ENCODE measurements around the gene KRT84.
"Not testable (repeated sequence)": the region's sequence is repeated elsewhere in the genome, so short reads cannot be mapped to it uniquely, and the experiment has no call there.

KRT84 gene

GRCh38 chr12:52411815-52412214, 26.4 kb upstream of the KRT84 start:
- DNase-seq, result no peak

DNA sequence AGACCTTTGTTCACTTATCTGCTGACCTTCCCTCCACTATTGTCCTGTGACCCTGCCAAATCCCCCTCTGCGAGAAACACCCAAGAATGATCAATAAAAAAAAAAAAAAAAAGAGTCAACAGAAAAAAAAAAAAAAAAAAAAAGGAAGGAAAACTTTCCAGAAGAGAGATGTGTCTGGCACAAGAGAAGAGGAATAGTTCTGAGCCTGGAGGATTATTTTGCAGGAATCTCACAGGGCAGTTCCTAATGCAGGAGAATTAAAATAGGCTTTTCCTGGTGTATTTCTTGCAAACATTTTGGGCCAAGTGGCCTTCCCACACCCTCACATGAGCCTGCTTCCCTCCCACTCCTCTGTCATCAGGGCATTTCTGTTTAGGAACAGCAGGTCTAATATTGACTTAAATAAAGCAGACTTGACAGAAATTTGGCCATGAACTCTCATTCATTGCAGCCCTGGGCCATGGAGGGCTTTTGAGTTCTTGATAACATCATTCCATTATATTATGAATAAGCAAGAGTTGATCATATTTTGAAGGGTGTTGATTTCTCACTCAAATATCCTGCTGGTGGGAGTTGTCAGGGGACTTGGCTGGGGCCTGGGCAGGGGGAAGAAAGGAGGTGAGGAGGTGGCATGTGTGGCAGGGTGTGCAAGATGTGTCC, 25.3 kb upstream of the KRT84 start:
- not testable (repeated sequence) for DNase-seq

DNA sequence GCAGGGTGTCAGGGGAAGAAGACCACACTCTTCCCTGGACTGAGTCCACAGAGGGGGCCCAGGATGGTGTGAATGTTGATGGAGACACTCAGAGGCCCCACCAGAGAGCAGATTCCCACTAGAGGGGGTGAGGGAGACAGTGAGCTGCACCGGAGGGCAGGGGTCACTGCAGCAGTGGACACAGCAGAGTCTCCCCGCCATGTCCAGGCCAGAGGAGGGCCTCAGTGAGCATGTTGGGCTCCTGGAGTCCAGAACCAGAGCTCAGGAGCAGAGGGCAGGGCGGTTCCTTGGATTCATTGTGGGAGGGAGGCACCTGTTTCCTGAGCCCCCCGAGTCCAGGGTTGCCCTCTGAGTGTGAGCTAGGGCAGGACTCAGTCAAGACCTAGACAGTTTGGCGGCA, 22.5 kb upstream of the KRT84 start:
- DNase-seq, result no peak

DNA sequence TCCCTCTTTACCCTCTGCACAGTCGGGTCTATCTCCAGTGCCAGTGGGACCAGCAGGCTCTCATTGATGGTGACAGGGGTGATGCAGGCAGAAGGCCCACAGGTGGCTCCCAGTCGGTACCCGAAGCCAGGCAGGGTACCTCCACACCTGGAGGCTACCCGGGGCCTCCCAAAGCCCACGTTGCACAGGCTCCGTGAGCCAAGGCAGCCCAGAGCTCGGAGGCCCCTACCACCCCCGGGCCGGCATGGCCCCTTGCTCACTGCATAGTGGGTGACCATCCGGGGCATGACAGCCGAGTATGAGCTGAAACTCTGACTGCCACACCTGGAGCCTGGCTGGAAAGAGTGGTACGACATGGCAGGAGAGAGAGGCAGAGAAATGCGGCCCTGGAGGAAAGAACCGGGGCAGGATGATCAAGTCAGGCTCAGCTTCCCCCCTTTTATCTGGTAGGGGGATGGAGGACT, 20.5 kb upstream of the KRT84 start, which contains the start of gene KRT82:
KRT82 (minus strand) TSS at position 414 of the 464 bp plus-strand sequence; CDS start at position 356, 58 bp downstream.
- DNase-seq, result no peak

- no peak for DNase-seq
Measured at GRCh38 chr12:52404951-52405350, 19.5 kb upstream of the KRT84 start.

GRCh38 chr12:52403561-52403960, 18.1 kb upstream of the KRT84 start:
- DNase-seq, result no peak

DNA sequence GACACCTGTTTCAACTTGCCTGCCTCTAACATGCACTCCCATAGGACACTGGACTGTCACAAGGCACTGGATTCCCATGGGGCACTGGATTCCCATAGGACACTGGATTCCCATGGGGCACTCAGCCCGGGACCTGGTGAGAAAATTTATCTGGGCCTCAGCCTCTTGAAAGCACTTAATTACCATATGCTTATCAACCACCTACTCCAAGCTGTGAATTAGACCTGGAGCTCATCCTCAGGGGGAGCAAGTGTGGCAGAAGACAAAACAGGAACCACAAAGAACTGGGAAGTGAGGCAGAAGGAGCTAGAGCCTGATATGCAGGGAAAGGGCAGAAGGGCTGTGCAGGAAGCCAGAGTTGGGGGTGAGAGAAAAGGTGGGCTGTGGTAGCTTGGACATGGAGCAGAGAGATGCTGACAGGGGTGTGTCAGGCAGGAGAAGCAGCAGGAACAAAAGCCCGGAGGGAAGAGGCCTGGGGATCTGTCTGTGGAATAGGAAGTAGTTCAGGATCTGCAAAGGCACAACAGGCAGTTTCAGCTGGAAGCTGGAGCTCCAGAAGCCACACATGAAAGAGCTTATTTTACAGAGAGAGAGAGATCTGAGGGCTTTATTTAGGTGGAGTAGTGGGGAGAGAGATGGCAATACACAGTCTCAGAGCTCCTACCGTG, 17.6 kb upstream of the KRT84 start:
- DNase-seq, result no peak

DNA sequence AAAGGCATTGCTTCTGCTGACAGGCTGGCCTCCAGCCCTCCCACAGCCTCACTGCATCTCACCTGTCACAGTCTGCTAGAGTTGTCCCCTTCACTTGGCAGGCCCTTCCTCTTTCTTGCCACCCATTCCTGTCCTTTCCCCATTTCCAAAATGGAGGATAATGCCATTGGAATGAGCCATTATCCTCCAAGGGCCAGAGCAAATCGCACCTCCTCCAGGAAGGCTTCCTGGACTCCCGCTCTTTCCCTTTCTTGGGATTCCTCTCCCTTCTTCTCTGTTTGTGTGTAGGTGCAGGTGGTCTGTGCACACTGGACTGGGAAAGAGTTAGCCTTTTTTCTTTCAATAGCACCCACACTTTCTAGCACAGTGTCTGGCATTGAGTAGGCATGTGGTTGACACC, 16.9 kb upstream of the KRT84 start:
- no peak for DNase-seq

DNA sequence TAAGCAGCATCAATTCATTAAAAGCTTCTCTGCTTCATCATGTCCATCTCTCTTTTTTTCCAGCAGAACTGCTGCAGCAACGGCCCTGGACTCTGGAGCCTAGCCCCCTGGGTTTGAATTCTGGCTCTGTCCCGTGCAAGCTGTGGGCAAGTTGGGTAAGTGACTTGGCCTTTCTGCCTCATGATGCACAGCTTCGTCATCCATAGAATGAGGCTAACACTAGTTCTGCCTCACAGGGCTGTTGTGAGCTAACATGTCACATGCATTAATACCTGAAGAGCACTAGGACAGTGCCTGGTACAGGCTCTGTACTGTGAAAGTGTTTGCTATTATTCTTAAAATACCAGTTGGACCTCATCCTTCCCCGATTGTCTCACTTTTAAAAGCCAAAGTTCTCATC, 16.5 kb upstream of the KRT84 start:
- no peak for DNase-seq

DNA sequence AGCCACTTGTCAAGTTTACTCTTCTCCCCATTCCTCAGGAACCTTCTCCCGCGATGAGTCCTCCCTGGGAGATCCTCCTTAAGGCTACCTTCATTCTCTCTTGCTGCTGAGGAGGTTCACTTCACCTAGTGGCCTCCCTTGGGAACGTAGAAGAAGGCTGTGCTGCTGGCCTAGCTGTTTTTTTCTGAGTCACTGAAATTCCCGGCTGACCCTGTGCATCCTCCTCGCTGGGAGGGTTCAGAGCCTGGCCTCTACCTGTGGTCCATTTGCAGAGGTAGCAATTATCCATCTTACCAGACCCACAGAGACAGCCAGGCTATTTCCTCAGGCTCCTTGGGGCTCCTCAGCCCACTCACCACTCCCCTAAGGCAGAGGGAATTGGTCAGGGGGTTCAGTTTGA, 16.1 kb upstream of the KRT84 start:
- no peak for DNase-seq

DNA sequence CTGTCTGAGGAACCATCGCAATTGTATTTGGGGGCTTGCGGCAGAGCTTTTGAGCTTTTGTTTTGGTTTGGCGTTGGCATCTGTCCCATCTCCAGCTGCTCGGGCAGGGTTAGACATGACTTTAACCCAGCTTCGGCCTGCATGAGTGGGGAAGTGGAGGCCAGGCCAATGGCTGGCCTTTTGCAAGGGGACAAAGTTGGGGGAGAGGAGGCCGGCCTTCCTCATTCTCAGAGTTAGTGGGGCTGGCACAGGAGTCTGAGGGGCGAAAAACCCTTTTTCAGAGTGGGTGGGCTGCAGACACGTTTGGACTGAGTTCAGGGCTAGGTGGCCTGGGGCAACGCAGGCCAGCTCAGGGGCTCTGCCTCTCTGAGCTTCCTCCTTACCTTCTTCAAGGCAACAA, 15.5 kb upstream of the KRT84 start:
- DNase-seq, result no peak

GRCh38 chr12:52399756-52400155, 14.3 kb upstream of the KRT84 start:
- no peak for DNase-seq

DNA sequence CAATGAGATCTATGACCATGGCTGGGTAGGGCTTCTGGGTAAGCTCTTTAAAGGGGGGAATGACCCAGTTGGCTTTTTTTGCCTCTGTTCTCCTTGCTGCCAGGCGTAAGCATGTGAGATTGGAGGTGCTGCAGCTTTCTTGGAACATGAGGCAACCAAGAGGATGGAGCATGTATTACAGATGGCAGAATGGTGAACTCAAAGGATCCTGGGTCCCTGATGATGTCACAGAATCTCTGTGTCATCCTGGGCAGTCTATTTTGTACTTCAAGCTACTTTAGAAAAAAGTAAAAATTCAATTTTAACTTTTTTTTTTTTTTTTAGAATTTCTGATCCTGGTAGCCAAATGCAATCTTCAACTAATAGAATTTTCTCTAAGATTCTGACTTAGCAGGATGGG, 12.7 kb upstream of the KRT84 start:
- DNase-seq, result no peak

DNA sequence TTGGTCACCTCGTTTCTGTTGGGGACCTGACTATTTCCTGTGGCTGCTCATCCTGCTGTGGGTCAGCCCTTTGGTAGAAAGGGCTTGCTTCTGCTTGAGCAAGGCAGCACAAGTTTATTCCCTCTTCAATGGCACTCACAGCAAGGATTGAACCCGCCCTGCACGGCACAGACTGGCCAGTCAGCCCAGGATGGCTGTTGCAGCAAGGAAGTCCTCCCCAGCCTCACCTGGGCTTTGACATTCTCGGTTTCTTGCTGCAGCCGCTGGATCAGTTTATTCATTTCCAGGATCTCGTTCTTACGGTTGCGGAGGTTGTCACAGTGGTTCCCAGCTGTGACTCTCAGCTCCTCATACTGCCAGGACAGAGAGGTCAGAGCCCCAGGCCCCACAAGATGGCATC, 11.2 kb upstream of the KRT84 start:
- DNase-seq, result no peak

DNA sequence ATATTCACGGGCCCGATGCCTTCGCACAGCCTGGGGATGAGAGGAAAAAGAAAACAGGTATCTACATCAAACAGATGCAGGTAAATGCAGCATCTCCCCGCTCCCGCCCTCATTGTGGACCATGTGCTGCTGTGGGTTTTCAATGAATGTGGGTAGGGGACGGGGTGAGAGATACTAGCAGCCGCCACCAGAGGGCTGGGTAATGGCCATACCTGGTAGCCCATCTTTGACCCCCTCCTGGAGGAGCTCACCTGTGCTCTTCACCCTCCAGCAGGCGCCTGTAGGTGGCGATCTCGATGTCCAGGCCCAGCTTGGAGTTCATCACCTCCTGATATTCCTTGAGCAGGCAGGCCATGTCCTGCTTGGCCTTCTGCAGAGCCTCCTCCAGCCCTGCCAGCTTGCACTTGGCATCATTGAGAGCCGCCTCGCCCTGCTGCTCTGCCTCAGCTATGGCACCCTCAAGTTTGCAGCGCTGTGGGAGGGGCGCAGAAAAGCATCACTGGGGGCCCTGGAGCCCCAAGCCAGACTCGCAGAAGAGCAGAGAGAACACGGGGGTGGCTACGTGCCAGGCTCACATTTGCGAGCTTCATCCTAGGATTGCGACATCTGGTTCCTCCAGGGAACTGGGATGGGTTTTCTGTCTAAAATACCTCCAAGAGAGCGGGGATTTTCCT, 10.4 kb upstream of the KRT84 start:
- DNase-seq, result no peak

- no peak for DNase-seq
Measured at GRCh38 chr12:52394836-52395405, 9.5 kb upstream of the KRT84 start.

DNA sequence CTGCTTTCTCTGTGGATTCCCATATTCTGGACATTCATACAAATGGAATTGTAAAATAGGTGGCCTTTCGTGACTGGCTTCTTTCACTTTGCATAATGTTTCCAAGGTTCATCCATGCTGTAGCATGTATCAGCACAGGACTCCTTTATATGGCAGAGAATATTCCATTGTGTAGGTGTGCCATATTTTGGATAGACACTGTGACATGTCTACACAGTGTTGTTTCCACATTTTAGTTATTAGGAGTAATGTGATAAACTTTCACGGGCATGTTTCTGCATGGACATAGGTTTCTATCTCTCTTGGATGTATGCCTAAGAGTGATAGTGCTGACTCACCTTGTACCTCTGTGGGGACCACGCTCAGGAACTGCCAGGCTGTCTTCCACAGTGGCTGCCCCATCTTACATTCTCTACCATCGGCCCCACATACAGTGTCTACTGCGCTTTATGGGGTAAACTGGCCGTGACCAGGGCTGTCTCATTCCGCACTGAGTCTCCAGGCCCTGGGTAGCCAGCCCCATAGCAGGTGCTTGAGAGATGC, 7.1 kb upstream of the KRT84 start:
- no peak for DNase-seq

DNA sequence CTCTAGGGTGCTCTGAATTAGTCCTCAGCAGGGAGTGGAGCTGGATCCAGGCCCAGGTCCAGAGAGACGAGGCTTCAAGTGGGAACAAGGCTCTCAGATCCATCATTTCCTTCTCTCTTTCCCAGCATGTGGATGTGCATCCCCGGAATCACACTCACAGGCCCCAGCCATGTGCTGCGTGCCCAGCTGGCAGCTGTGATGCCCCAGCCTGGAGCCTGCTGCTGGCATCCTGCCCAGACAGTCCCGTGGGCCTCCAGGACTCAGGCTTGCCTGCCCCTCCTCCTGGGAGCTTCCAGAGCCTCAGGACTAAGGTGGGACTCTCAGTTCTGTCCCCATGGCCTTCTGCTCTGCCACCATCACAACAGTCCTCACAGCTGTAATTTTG, 6.2 kb upstream of the KRT84 start:
- DNase-seq, result no peak

- no peak for DNase-seq
Measured at GRCh38 chr12:52390739-52391617, 5.5 kb upstream of the KRT84 start.

DNA sequence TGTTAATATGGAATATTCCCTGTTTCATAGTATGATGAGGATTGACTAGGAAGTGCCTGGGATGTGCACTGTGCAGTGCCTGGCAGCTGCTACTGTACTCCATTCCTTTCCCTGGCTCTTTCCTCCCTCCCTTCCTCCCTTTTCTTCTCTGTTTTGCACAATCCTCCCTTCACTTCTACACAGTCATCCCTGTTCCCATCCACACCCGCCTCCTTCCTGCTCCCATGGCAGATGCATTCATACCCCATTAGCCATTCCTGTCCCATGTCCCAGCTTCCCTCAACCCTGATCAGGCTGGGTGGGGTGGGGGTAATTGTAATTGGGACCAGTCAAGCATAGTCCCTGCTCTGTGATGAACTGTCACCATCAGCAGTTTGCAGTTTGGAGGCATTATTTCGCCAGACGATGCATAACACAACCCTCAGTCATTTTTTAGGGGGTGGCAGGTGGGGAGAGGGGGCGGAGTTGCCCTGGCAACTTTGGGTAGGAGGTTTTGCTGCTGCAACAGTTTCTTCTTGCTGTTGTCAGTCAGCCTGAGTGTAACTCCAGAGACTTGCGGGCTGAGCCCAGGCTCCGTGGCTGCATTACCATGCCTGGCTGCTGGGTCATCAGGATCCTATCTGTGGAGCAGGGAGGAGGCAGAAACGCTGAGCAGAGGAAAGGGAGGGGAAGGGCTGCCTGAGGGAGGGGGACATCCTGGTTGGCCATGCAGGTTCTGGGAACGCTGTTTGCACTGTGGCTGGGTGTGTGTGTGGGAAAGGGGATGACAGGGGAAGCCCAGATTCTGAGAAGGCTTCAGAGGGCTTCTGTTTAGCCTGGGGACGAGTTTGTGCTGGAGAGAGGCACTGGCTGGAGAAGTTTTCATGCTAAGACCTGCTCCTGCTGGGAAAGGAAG, 4.1 kb upstream of the KRT84 start:
- no peak for DNase-seq

DNA sequence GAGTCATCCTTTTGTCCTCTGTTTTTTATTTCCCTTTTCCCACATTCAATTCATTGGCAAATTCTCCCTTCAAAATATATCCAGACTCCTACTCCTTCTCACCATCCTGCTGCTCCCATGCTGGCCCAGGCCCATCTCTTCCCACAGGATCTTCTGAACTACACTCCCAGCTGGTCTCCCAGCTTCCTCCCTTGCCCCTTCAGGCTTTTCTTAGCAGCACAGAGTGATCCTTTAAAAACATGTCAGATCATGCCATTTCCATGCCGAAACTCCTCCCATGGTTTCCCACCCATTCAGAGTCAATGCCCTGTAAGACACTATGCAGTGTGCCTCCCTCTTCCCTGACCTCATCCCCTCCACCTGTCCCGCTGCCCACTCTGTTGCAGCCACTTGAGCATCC, 2.4 kb upstream of the KRT84 start:
- no peak for DNase-seq

Measured in activated CD4-positive, CD25-positive, alpha-beta regulatory T cell (primary cell).